ENCODE measurements around the gene ITPRID1. TPM values are rescaled to one million over a fixed set of nuclear protein-coding genes. Genes with fewer than 3 reads are reported as not detected.

ITPRID1 gene
- total RNA-seq, 1 donor from 2014 or later, result not detected

- Histone ChIP-seq H3K36me3 (no peaks in the 10 kb centered on the region), H3K4me1 (no peaks in the 10 kb centered on the region), H3K27me3 (no peaks in the 10 kb centered on the region), H3K9me3 (no peaks in the 10 kb centered on the region), H3K4me3 (no peak within 1 kb of the TSS), H3K27ac (no peak within 1 kb of the TSS)
- no peak for TF ChIP-seq CTCF (IDR thresholded peaks at IDR 0.05)
- intact Hi-C loops (cut with DNase I), result no loop called here
- DNase-seq (ENCODE audit: low spot score in 2 of 2), result no peak
Observed at GRCh38 chr7:31687024-31687748, 173.3 kb downstream of the ITPRID1 start, which contains the start of gene PPP1R17. TSS of gene PPP1R17 (plus strand) at chr7:31687215. CDS start at chr7:31692442, 5,227 bp downstream.

GRCh38 chr7:31688372-31688771, 174.5 kb downstream of the ITPRID1 start:
- DNase-seq (ENCODE audit: low spot score in 2 of 2), result no peak
- no peak for TF ChIP-seq CTCF (IDR thresholded peaks at IDR 0.05)
- no peaks in the 10 kb centered on the region for H3K27me3 ChIP-seq
- intact Hi-C loops (cut with DNase I), result no loop called here
- no peaks in the 10 kb centered on the region for H3K36me3 ChIP-seq
- H3K4me1 ChIP-seq, result no peaks in the 10 kb centered on the region
- H3K4me3 ChIP-seq, result no peak overlapping the region
- no peaks in the 10 kb centered on the region for H3K9me3 ChIP-seq
- no peak overlapping the region for H3K27ac ChIP-seq

GRCh38 chr7:31688996-31689395, 175.1 kb downstream of the ITPRID1 start:
- no peaks in the 10 kb centered on the region for H3K27me3 ChIP-seq
- no peaks in the 10 kb centered on the region for H3K4me1 ChIP-seq
- no peaks in the 10 kb centered on the region for H3K9me3 ChIP-seq
- DNase-seq (ENCODE audit: low spot score in 2 of 2), result no peak
- H3K36me3 ChIP-seq, result no peaks in the 10 kb centered on the region
- no peak for TF ChIP-seq CTCF (IDR thresholded peaks at IDR 0.05)
- H3K4me3 ChIP-seq, result no peak overlapping the region
- no peak overlapping the region for H3K27ac ChIP-seq
- intact Hi-C loops (cut with DNase I), result no loop called here

GRCh38 chr7:31690935-31691334, 177.0 kb downstream of the ITPRID1 start:
- H3K36me3 ChIP-seq, result no peaks in the 10 kb centered on the region
- no peaks in the 10 kb centered on the region for H3K4me1 ChIP-seq
- DNase-seq (ENCODE audit: low spot score in 2 of 2), result no peak
- H3K4me3 ChIP-seq, result no peak overlapping the region
- intact Hi-C loops (cut with DNase I), result no loop called here
- no peak overlapping the region for H3K27ac ChIP-seq
- no peaks in the 10 kb centered on the region for H3K27me3 ChIP-seq
- H3K9me3 ChIP-seq, result no peaks in the 10 kb centered on the region
- TF ChIP-seq CTCF (IDR thresholded peaks at IDR 0.05), result no peak

- intact Hi-C loops (cut with DNase I), result no loop called here
- no peak for TF ChIP-seq CTCF (IDR thresholded peaks at IDR 0.05)
- H3K27me3 ChIP-seq, result no peaks in the 10 kb centered on the region
- no peaks in the 10 kb centered on the region for H3K9me3 ChIP-seq
- H3K4me1 ChIP-seq, result no peaks in the 10 kb centered on the region
- H3K4me3 ChIP-seq, result no peak overlapping the region
- H3K27ac ChIP-seq, result no peak overlapping the region
- H3K36me3 ChIP-seq, result no peaks in the 10 kb centered on the region
- no peak for DNase-seq (ENCODE audit: low spot score in 2 of 2)
Observed at GRCh38 chr7:31692451-31692850, 178.6 kb downstream of the ITPRID1 start.

All from ascending aorta (tissue), 2 donors.